K562 (cell line): ENCODE data around the gene HIVEP2.

Experiments
- EP300 ChIP-seq: IDR thresholded peaks from 2 replicates; pipeline ENCODE4 v1.6.1; 2012; ENCODE audit warnings: low read length, improper control_type of control experiment
- POLR2A ChIP-seq: fragments of 450-650 bp; conservative IDR thresholded peaks from 2 replicates; pipeline ENCODE4 v1.6.1; 2016
- ZNF274 ChIP-seq: IDR thresholded peaks from 2 replicates; pipeline ENCODE4 v1.6.1; 2011; ENCODE audit warnings: low read depth, mild to moderate bottlenecking, low read length, moderate library complexity, borderline replicate concordance
- ZNF384 ChIP-seq: IDR thresholded peaks from 2 replicates; pipeline ENCODE4 v1.6.1; 2012; ENCODE audit warnings: low read depth, low read length, improper control_type of control experiment

DNA sequence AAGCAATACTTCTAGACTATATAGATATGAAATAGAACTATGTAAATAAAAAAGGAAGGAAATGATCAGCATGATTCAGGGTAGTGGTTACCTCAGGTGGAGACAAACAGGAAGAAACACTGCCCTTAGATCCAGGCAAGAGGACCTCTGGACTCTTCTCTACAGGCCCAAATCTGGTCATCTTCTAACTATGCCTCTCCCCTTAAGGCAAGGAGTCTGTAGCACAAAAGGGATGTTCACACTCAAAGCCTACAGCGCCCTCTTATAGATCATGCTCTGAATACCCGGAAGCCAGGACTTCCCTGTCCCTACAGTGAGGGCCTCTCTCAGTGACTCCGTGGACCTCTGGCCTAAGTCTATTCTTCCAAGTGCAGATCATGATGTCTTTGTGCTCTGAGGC, 30.4 kb upstream of the HIVEP2 start:
- TF ChIP-seq ZNF384 (no peak), ZNF274 (no peak), EP300 (no peak), POLR2A (no peak)
